LNCaP clone FGC (cell line): Measurements from ENCODE around the gene HDAC3.

ENCODE experiments used
- DNase-seq: peaks from one replicate; pipeline ENCODE4 v3.0.0-alpha.2; 2011; ENCODE audit warnings: low read depth
- H3K4me3 ChIP-seq: 2 replicates; pipeline ENCODE4 v1.5.1; 2011; ENCODE audit warnings: mild to moderate bottlenecking, low read depth, low read length, control low read depth
- CTCF ChIP-seq: IDR thresholded peaks from 2 replicates; pipeline ENCODE4 v1.5.1; 2012; ENCODE audit warnings: mild to moderate bottlenecking; ENCODE audit not compliant: control insufficient read depth, insufficient read depth; ENCODE audit errors: extremely low read depth

HDAC3 gene

GRCh38 chr5:141634720-141635119, 1.9 kb downstream of the HDAC3 start:
- H3K4me3 ChIP-seq = no peak overlapping the region
- no peak for TF ChIP-seq CTCF

GRCh38 chr5:141633871-141634561, 2.6 kb downstream of the HDAC3 start:
- TF ChIP-seq CTCF = no peak
- no peak for DNase-seq
- H3K4me3 ChIP-seq = no peak overlapping the region

More at GRCh38 chr5:141634720-141635119, 1.9 kb downstream of the HDAC3 start:
- DNase-seq = no peak

- H3K4me3 ChIP-seq = no peak overlapping the region
- no peak for DNase-seq
- no peak for TF ChIP-seq CTCF
Observed at GRCh38 chr5:141632650-141633049, 4.0 kb downstream of the HDAC3 start.

- TF ChIP-seq CTCF = no peak
Observed at GRCh38 chr5:141630570-141631140, 6.0 kb downstream of the HDAC3 start.

GRCh38 chr5:141628175-141628788, 8.4 kb downstream of the HDAC3 start:
- H3K4me3 ChIP-seq = no peak overlapping the region
- TF ChIP-seq CTCF = no peak
- DNase-seq = no peak

More at GRCh38 chr5:141630570-141631140, 6.0 kb downstream of the HDAC3 start:
- DNase-seq = no peak
- H3K4me3 ChIP-seq = no peak overlapping the region

- no peak overlapping the region for H3K4me3 ChIP-seq
- TF ChIP-seq CTCF = no peak
- no peak for DNase-seq
Observed at GRCh38 chr5:141623611-141624010, 13.0 kb downstream of the HDAC3 start.

GRCh38 chr5:141623186-141623585, 13.5 kb downstream of the HDAC3 start:
- no peak overlapping the region for H3K4me3 ChIP-seq
- no peak for TF ChIP-seq CTCF
- DNase-seq = no peak
